Stimulated activated CD8-positive, alpha-beta memory T cell treated with anti-CD3 and anti-CD28 coated beads, Interleukin-12 subunit alpha, Interleukin-12 subunit beta, amount 100 ng/mL, for 24 hours (primary cell): ENCODE measurements around the gene ZNF275.
"Not testable (repeated sequence)": the region's sequence is repeated elsewhere in the genome, so short reads cannot be mapped to it uniquely, and the experiment has no call there.

ENCODE experiments used
- DNase-seq: peaks from one replicate; pipeline ENCODE4 v3.0.0-alpha.2; 2020; ENCODE audit errors: extremely low read depth

Gene ZNF275

GRCh38 chrX:153357877-153358276 is 23.9 kb downstream of the ZNF275 start:
- DNase-seq, result no peak

GRCh38 chrX:153361781-153362397 is 27.9 kb downstream of the ZNF275 start:
- DNase-seq, result no peak

- DNase-seq, result no peak
These were observed 31.7 kb downstream of the ZNF275 start for GRCh38 chrX:153365670-153366069.

GRCh38 chrX:153366119-153366518 is 32.2 kb downstream of the ZNF275 start:
- DNase-seq, result no peak

GRCh38 chrX:153366878-153367538 is 33.1 kb downstream of the ZNF275 start:
- no peak for DNase-seq

- no peak for DNase-seq
These were observed 36.5 kb downstream of the ZNF275 start for GRCh38 chrX:153370293-153371055.

- DNase-seq, result no peak
These were observed 37.3 kb downstream of the ZNF275 start for GRCh38 chrX:153371256-153371655.

- DNase-seq, result no peak
These were observed 39.0 kb downstream of the ZNF275 start for GRCh38 chrX:153372949-153373348.

GRCh38 chrX:153374426-153374825 is 40.5 kb downstream of the ZNF275 start:
- DNase-seq, result no peak

- DNase-seq, result no peak
These were observed 41.6 kb downstream of the ZNF275 start for GRCh38 chrX:153375571-153375970.

- DNase-seq, result no peak
These were observed 43.8 kb downstream of the ZNF275 start for GRCh38 chrX:153377727-153378126.

- no peak for DNase-seq
These were observed 44.7 kb downstream of the ZNF275 start for GRCh38 chrX:153378607-153379006.

GRCh38 chrX:153379508-153379907 is 45.6 kb downstream of the ZNF275 start:
- no peak for DNase-seq

- DNase-seq, result no peak
These were observed 46.1 kb downstream of the ZNF275 start for GRCh38 chrX:153379971-153380581.

- no peak for DNase-seq
These were observed 46.7 kb downstream of the ZNF275 start for GRCh38 chrX:153380691-153381090.

GRCh38 chrX:153381684-153382532 is 48.0 kb downstream of the ZNF275 start:
- DNase-seq, result no peak

GRCh38 chrX:153382563-153383482 is 48.9 kb downstream of the ZNF275 start:
- DNase-seq, result no peak

GRCh38 chrX:153384390-153384789 is 50.4 kb downstream of the ZNF275 start:
- no peak for DNase-seq

GRCh38 chrX:153384973-153385372 is 51.0 kb downstream of the ZNF275 start:
- not testable (repeated sequence) for DNase-seq

- no peak for DNase-seq
These were observed 52.1 kb downstream of the ZNF275 start for GRCh38 chrX:153386097-153386496.
